K562 (cell line): Measurements from ENCODE around the gene CSMD2. TPM values are rescaled to one million over a fixed set of nuclear protein-coding genes. Genes with fewer than 3 reads are reported as not detected.

Source experiments
- ATAC-seq: fragments of 200-7000 bp; cut with Tn5 transposase; 3 replicates; pipeline ENCODE4 v1.9.1; 2020; ENCODE audit warnings: moderate library complexity
- BruUV-seq: library from RNA; stranded (reverse); fragments of 400-500 nt; replicated peaks from 2 replicates; lab custom pipeline; 2021; lab: Mats Ljungman, UMichigan
- CTCF ChIA-PET: fragments of 300-600 bp; formaldehyde crosslinking; extraction: SDS; loops from one replicate; lab custom pipeline; 2021; ENCODE audit warnings: low intra/inter-chr PET ratio; lab: Yijun Ruan, JAX
- POLR2A ChIA-PET: fragments of 300-600, 350-650 bp; sonication (Branson Sonifier 250); formaldehyde crosslinking; extraction: SDS; loops from one replicate; lab custom pipeline; 2021; ENCODE audit warnings: antibody characterized with exemption, inconsistent platforms; lab: Yijun Ruan, JAX
- DNase-seq, 4 experiments: peaks; one replicate each; pipeline versions ENCODE4 v3.0.0 to v3.0.0-alpha.2; 2011 to 2018; ENCODE audit warnings: low spot score in 3 of 4, mixed read lengths in 3 of 4; ENCODE audit errors: extremely low read depth in 1 of 4
- FAIRE-seq: peaks from 2 replicates; lab custom pipeline; 2011; peaks lifted over from hg19 to GRCh38; lab: Jason Lieb, UNC
- H2AFZ ChIP-seq: 2 replicates; pipeline ENCODE4 v1.6.0; 2011; ENCODE audit warnings: low read depth, low read length, control low read depth, inconsistent platforms
- H3K27ac ChIP-seq: fragments of 200-600 bp; 3 replicates; pipeline ENCODE4 v1.8.0; 2011; ENCODE audit warnings: low read depth, mild to moderate bottlenecking, control low read depth, inconsistent platforms, low read length, moderate library complexity, mixed read lengths; ENCODE audit errors: extremely low read depth
- H3K27me3 ChIP-seq, 2 experiments: fragments of 300-600 bp in 1 of 2; 2 replicates in 1 of 2; 3 replicates in 1 of 2; pipeline versions ENCODE4 v1.6.0 to v1.8.0; 2011; ENCODE audit warnings: inconsistent platforms in 2 of 2, low read length in 2 of 2, mild to moderate bottlenecking in 1 of 2, mixed read lengths in 1 of 2, moderate library complexity in 1 of 2; ENCODE audit not compliant: control insufficient read depth in 2 of 2, insufficient read depth in 2 of 2
- H3K36me3 ChIP-seq: fragments of 300-600 bp; 3 replicates; pipeline ENCODE4 v1.8.0; 2011; ENCODE audit warnings: mild to moderate bottlenecking, low read length, inconsistent platforms; ENCODE audit not compliant: control insufficient read depth, insufficient read depth
- H3K4me1 ChIP-seq, 2 experiments: fragments of 200-600 bp in 1 of 2; replicated peaks in 1 of 2; 2 replicates in 1 of 2; 3 replicates in 1 of 2; pipeline versions ENCODE4 v1.5.1 to v1.8.0; 2011; ENCODE audit warnings: inconsistent platforms in 2 of 2, low read length in 2 of 2, mild to moderate bottlenecking in 1 of 2, mixed read lengths in 1 of 2, moderate library complexity in 1 of 2; ENCODE audit not compliant: control insufficient read depth in 2 of 2, insufficient read depth in 2 of 2
- H3K4me2 ChIP-seq: 2 replicates; pipeline ENCODE4 v1.6.1; 2011; ENCODE audit warnings: low read length, control low read depth, inconsistent platforms, mixed read lengths; ENCODE audit not compliant: insufficient read depth
- H3K4me3 ChIP-seq: fragments of 200-600 bp; sonication (generic), shearing (Covaris generic); 2 replicates; pipeline ENCODE4 v1.5.1; 2016; ENCODE audit warnings: control low read depth, inconsistent platforms
- H3K79me2 ChIP-seq: fragments of 200-600 bp; 3 replicates; pipeline ENCODE4 v1.8.0; 2011; ENCODE audit warnings: low read length, inconsistent platforms; ENCODE audit not compliant: control insufficient read depth, insufficient read depth
- H3K9ac ChIP-seq, 2 experiments: 2 replicates each; pipeline versions ENCODE4 v1.6.0 to v1.6.1; 2011; ENCODE audit warnings: low read depth in 2 of 2, low read length in 2 of 2, control low read depth in 1 of 2, inconsistent platforms in 1 of 2, mild to moderate bottlenecking in 1 of 2, mixed read lengths in 1 of 2; ENCODE audit not compliant: insufficient read depth in 1 of 2
- H3K9me1 ChIP-seq: one replicate; pipeline ENCODE4 v1.6.0; 2011; ENCODE audit warnings: inconsistent platforms, mild to moderate bottlenecking, low read length, moderate library complexity; ENCODE audit not compliant: control insufficient read depth, insufficient read depth
- H3K9me3 ChIP-seq: replicated peaks from 2 replicates; pipeline ENCODE4 v1.5.1; 2011; ENCODE audit warnings: low read depth, low read length, inconsistent platforms; ENCODE audit not compliant: control insufficient read depth, insufficient read depth
- H4K20me1 ChIP-seq: replicated peaks from 2 replicates; pipeline ENCODE4 v1.6.1; 2011; ENCODE audit warnings: low read length, inconsistent platforms, mixed read lengths; ENCODE audit not compliant: control insufficient read depth, insufficient read depth
- BRD4 ChIP-seq: fragments of 200-600 bp; sonication (generic); IDR thresholded peaks from 2 replicates; pipeline ENCODE4 v1.6.1; 2017; ENCODE audit warnings: inconsistent platforms
- ELK3 ChIP-seq: fragments of 450-650 bp; formaldehyde crosslinking; IDR thresholded peaks from 2 replicates; pipeline ENCODE4 v1.4.0; 2020; ENCODE audit warnings: mild to moderate bottlenecking
- FOXA1 ChIP-seq: fragments of 450-650 bp; IDR thresholded peaks from 2 replicates; pipeline ENCODE4 v1.6.1; 2016; ENCODE audit warnings: mild to moderate bottlenecking, borderline replicate concordance
- FOXO4 ChIP-seq: fragments of 450-650 bp; formaldehyde crosslinking; IDR thresholded peaks from 2 replicates; pipeline ENCODE4 v1.4.0; 2020; ENCODE audit warnings: mild to moderate bottlenecking, moderate library complexity
- HIVEP1 ChIP-seq: fragments of 250-450 bp; sonication (Bioruptor Pico); IDR thresholded peaks from 2 replicates; pipeline ENCODE4 v1.4.0; 2020; ENCODE audit warnings: mild to moderate bottlenecking
- HMBOX1 ChIP-seq: sonication (generic); IDR thresholded peaks from 2 replicates; pipeline ENCODE4 v1.6.1; 2016
- HNRNPLL ChIP-seq: fragments of 200-400 bp; formaldehyde crosslinking; IDR thresholded peaks from 2 replicates; pipeline ENCODE4 v1.6.1; 2017; ENCODE audit warnings: low read length, low read depth, mild to moderate bottlenecking; ENCODE audit not compliant: poor library complexity, severe bottlenecking
- KAT8 ChIP-seq: fragments of 450-650 bp; IDR thresholded peaks from 2 replicates; pipeline ENCODE4 v1.6.1; 2016; ENCODE audit warnings: low read depth, mild to moderate bottlenecking
- NFIC ChIP-seq: fragments of 450-650 bp; IDR thresholded peaks from 2 replicates; pipeline ENCODE4 v1.6.1; 2017; ENCODE audit warnings: mild to moderate bottlenecking, inconsistent platforms
- RNF2 ChIP-seq: sonication (generic); IDR thresholded peaks from 2 replicates; pipeline ENCODE4 v1.6.1; 2016
- TCF15 ChIP-seq: fragments of 250-450 bp; sonication (Bioruptor Pico); IDR thresholded peaks from 2 replicates; pipeline ENCODE4 v1.8.0; 2022; ENCODE audit warnings: moderate library complexity, mild to moderate bottlenecking, inconsistent platforms
- TFAM ChIP-seq: fragments of 250-450 bp; sonication (Bioruptor Pico); conservative IDR thresholded peaks from 2 replicates; pipeline ENCODE4 v1.5.0; 2021; ENCODE audit warnings: mild to moderate bottlenecking, moderate library complexity
- THRA ChIP-seq: fragments of 450-650 bp; IDR thresholded peaks from 2 replicates; pipeline ENCODE4 v1.6.1; 2017; ENCODE audit warnings: mild to moderate bottlenecking, moderate library complexity
- U2AF2 ChIP-seq: fragments of 200-400 bp; formaldehyde crosslinking; optimal IDR thresholded peaks from 2 replicates; pipeline ENCODE3; 2017; ENCODE audit warnings: low read depth, mild to moderate bottlenecking, low read length
- USF2 ChIP-seq: sonication (generic); formaldehyde crosslinking; IDR thresholded peaks from 2 replicates; pipeline ENCODE4 v1.5.0; 2020; ENCODE audit warnings: missing genetic modification reagents
- ZNF695 ChIP-seq: fragments of 450-650 bp; formaldehyde crosslinking; IDR thresholded peaks from 2 replicates; pipeline ENCODE4 v1.4.0; 2020; ENCODE audit warnings: mild to moderate bottlenecking, moderate library complexity
- ZNF75A ChIP-seq: fragments of 450-650 bp; formaldehyde crosslinking; IDR thresholded peaks from 2 replicates; pipeline ENCODE4 v1.4.0; 2020; ENCODE audit warnings: mild to moderate bottlenecking
- ZNF780A ChIP-seq: fragments of 250-450 bp; sonication (Bioruptor Pico); IDR thresholded peaks from 2 replicates; pipeline ENCODE4 v1.5.0; 2021; ENCODE audit warnings: mild to moderate bottlenecking
- WGBS: fragments of 100-300 bp; shearing (Covaris generic); methylation state at CpG from one replicate; pipeline ENCODE4 v1.1.6; 2016; ENCODE audit warnings: low coverage, mixed read lengths; ENCODE audit not compliant: insufficient coverage; ENCODE audit errors: missing lambda C conversion rate; 5-methylcytosine and 5-hydroxymethylcytosine counted together
- in situ Hi-C: fragments of 300-500 bp; cut with MboI; formaldehyde crosslinking; loops from 4 replicates; pipeline ENCODE4 v1.15.0; 2018; ENCODE audit warnings: inconsistent platforms, mixed read lengths
- intact Hi-C: fragments of 100-400 bp; cut with micrococcal nuclease; formaldehyde crosslinking; loops from 2 replicates; pipeline ENCODE4 v1.14.2; 2022
- polyA plus RNA-seq, 8 experiments: library from polyadenylated mRNA; depleted of rRNA in 4 of 8; stranded (reverse) in 5 of 8; unstranded in 3 of 8; fragments of >200 nt; fragmentation: Nextera tagmentation in 2 of 8; fragmentation: Illumina TruSeq in 1 of 8; extraction: Ambion mirVana in 2 of 8; extraction: Trizol in 1 of 8; gene quantifications; 2 replicates each; pipeline versions ENCODE4 v1.2.1 to v1.2.3, GENCODE V29; 2011 to 2014; ENCODE audit warnings: inconsistent platforms in 1 of 8, missing spikeins in 1 of 8
- total RNA-seq, 7 experiments: library from RNA; depleted of rRNA in 6 of 7; stranded (reverse); fragments of >200 nt in 6 of 7; fragmentation: Illumina TruSeq in 2 of 7; extraction: Trizol in 2 of 7; gene quantifications; 2 replicates each; pipeline versions ENCODE4 v1.2.1 to v1.2.3, GENCODE V29; 2011 to 2021; ENCODE audit warnings: low replicate concordance in 1 of 7

The CSMD2 gene
- total and polyA plus RNA-seq, 9 of the 15 experiments (the other 6 are each of a cell fraction or from before 2014, with no cell fraction given), result not detected

- Histone ChIP-seq H3K79me2 (no peaks in the 10 kb centered on the region), H4K20me1 (peaks cover 2% of the 10 kb centered on the region; the same call in 1 of the 2 replicates), H3K4me2 (no peak overlapping the region), H3K9ac (no peak overlapping the region), H3K36me3 (no peaks in the 10 kb centered on the region), H3K27ac (no peak overlapping the region), H3K4me1 (peaks cover 0 to 3% of the 10 kb centered on the region in 2 experiments; a peak in 3 of 5 replicates), H3K27me3 (no peaks in the 10 kb centered on the region; a peak in 1 of 5 replicates), H3K9me1 (no peaks in the 10 kb centered on the region), H3K4me3 (no peak overlapping the region), H2AFZ (no peak overlapping the region), H3K9me3 (no peaks in the 10 kb centered on the region)
- FAIRE-seq, result no peak
- no TSS peak for BruUV-seq
- intact Hi-C loops (no loop called here), in situ Hi-C loops (no loop called here)
- no peak for DNase-seq
- ChIA-PET CTCF (no interaction called here), POLR2A (no interaction called here)
- WGBS, result 0% methylated on average over 5 of the region's 5 CpGs
- TF ChIP-seq HNRNPLL (no peak), HIVEP1 (CRISPR knock-in tag) (no peak), ZNF695 (CRISPR knock-in tag) (no peak), HMBOX1 (no peak), ELK3 (CRISPR knock-in tag) (no peak), TFAM (CRISPR knock-in tag) (no peak), USF2 (CRISPR knock-in tag) (no peak), THRA (no peak), ZNF780A (CRISPR knock-in tag) (no peak), KAT8 (no peak), ZNF75A (CRISPR knock-in tag) (no peak), NFIC (no peak), U2AF2 (no peak), BRD4 (no peak), TCF15 (CRISPR knock-in tag) (no peak), FOXA1 (no peak), FOXO4 (no peak), RNF2 (no peak)
- ATAC-seq, result no peak
Observed at GRCh38 chr1:33921281-33921680, 243.7 kb downstream of the CSMD2 start.
